ENCODE results near the gene NRXN3.
A peak's percentile ranks its signal among the peaks of the same experiment; 100 is the strongest.

The NRXN3 gene

DNA sequence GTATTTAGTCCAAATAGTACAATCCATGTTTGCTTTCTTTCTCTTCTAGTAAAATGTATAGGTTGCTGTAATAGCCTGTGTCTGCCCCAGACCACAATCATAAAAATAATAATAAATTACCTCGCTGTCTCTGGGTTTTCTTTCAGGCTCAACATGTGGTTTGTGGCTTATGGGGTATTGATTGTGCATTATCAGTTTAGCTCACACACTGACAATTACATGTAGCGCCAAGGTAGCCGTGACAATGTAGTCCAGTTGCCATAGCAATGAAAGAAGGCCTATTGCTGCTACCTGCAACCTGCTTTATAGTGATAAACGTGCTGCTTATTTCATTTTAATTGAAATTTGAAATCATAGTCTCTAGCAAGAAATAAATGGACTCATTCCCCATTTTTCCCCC, 1009.8 kb downstream of the NRXN3 start:
- DNase-seq = no peak

- DNase-seq = no peak
Observed at GRCh38 chr14:79180656-79181055, 1010.5 kb downstream of the NRXN3 start.

- no peak for DNase-seq
Observed at GRCh38 chr14:79186523-79186922, 1016.4 kb downstream of the NRXN3 start.

DNA sequence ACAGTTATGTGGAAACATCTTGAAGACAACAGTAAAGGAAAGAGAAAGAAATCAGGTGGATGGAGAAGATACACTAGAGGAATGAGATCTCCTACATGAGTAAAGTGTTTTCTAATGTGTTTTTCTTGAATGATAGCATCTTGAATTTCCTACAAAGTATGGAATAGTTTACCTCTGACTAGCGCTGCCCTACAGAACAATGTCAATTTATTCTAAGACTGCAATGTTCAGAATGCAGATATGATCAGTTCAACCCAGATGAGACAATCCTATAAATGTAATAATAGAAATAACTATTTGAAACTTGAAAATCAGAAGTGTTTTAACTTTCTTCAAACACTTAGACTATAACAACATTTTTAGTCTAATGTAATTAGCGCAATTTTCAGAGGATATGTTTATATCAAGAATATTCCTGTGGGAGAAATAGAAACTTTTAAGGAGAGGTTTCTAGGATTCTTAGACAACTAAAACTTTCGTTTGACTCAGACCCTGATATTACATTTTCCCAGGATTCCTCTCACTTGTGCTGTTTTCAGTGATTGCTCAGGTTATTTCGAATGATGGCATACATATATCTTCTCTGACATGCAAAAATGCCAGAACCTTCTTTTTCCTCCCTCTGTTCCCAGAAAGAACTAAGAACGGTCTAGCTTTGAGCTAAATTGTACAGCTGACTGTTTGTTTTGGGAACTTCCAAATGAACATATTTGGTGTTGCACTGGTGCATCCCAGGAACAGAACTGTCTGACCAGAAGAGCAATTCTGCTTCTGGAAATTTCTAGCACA, 1023.7 kb downstream of the NRXN3 start:
- no peak for DNase-seq

DNA sequence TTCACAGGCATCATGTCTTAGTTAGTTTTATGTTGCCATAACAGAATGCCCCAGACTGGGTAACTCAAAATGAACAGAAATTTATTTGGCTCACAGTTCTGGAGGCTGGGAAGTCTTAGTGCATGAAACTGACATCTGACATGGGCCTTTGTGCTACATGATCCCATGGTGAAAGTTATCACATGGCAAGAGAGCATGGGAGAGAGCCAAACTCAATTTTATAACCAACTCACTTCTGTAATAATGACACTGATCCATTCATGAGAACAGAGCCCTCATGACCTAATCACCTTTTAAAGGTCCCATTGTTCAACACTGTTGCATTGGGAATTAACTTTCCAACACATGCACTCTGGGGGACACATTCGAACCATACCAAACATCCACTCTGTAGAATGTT, 1026.0 kb downstream of the NRXN3 start:
- no peak for DNase-seq

DNA sequence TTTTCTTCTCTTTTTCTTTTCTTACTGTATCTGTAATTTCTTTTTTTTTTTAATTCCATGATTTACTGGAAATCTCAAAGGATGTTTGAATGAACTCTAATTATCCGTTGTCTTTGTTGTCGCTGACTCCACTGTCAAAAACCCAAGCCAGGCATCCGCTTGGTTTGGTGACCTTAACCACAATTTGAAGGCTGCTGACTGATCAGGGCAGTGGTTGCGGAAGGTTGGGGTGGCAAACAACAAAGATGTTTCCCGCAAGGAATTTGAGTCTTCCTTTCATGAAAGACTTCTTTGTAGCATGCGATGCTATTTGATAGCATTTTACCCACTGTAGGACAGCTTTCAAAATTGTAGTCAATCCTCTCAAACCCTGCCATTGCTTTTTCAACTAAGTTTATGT, 1027.3 kb downstream of the NRXN3 start:
- DNase-seq = no peak

DNA sequence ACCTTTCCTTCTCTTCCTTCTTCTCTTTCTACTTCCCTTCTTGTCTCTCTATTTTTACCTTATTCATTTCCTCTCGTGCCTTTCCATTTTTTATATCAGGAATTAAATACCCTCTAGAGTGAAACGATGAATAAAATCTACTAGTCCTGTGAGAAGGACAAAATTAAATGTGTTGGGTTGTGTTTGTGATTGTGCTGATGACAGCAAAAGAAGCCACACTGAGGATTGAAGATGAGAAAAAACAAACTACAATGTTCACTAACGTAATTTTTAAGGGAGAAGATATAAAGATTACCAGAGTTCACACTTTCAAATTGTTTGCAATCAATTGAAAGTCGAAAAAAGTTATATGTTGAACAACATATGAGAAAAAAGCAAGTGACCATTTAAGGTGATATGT, 1029.0 kb downstream of the NRXN3 start:
- DNase-seq = no peak

DNA sequence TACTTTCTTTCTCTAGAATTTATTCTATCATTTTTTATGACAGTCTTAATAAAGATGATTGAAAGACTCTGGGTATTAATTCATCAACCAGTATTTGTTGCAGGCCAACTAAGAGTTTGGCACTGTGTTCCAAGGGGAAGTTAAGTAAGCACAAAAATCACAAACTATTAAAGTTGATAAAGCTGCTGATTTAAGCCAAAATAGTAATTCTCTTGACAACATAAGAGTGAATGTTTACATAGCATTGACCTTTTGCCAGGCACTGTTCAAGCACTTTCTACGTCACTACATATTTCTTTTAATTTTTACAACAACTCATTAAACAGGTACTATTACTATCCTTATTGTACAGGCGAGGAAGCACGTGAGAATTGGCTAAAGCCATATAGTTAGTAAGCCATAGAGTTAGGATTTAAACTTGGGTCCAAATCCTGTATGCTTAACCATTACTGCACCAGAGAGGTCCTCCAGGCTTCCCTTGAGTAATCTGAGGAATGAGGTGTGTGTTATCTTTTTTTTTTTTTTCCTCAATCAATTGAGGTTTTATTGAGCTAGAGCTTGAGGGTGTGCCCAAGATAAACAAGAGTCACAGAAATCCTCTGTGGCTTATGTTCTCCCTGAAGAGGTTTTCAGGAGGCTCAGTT, 1031.5 kb downstream of the NRXN3 start:
- DNase-seq = no peak

DNA sequence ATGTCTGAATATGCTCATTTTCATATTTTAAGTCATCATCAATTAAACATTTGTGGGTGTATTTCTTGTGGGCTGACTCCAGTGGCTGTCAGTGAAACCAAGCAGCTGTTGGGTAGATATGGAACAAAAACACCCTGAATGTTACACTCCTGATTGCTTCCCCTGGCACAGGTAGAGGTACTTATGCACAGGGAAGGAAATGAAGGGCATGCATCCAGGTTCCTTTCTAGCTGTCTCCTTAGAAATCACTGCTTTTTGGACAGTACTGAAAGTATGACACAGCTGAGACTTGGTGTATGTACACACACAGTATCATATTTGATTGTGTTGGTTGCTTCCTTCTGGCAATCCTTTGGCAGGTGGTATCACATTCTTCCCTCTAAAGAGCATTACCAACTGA, 1034.4 kb downstream of the NRXN3 start:
- no peak for DNase-seq

DNA sequence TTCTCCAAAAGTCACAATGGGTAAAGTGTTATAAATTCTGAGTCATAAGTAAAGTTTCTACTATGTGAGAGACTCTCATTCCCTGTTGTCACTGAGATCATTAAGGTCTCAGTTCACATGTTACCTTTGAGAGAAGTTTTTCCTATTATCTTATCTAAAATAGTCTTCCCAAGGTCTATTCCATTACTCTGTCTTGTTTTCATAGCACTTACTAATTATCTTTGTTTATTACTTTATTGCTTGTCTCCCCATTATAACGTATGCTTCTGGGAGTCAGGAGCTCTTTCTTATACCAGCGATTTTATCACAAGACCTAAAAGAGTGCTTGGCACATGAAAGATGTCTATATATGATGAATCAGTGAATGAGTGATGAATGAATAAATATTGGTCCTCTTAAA, 1039.2 kb downstream of the NRXN3 start:
- DNase-seq = no peak

DNA sequence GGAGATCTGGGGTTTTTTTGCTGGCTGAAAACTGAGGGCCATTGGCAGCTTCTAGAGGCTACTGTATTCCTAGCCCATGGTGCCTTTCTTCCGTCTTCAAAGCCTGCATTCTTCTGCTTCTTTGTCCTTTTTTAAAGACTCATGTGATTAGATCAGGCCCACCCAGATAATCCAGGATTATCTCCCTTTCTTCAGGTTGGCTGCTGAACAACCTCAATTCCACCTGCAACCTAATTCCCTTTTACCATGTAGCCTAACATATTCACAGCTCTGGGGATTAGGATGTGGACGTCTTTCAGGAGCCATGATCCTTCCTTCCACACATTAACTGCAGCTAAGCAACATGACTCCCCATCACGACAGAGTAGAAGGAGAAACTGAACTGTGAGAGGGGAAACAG, 1055.6 kb downstream of the NRXN3 start:
- DNase-seq = no peak

DNA sequence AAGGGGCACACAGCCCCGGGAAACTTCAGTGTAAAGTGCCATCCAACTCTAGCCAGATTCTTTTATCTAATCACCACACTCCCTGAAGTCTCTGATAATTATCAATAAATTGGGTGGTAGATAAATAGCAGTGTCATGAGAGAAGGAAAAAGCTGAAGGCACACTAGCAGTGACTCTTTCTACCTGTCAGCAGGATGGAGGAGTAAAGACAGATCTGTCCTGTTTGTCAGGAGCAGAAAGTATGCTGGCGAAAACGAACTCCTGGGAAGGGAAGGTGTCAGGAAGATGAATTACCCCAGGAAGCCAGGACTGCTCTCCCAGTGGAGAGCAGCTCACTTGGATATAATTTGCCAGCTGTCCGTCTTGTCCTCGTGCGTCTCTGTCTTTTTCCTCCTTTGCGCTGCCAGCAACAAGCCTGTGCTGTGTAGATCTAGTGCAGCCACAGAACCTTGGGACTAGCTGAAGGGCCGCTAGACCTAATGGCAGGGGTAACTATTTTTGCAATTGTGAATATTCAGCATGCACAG, 1059.3 kb downstream of the NRXN3 start:
- DNase-seq = no peak

GRCh38 chr14:79242666-79243065, 1072.5 kb downstream of the NRXN3 start:
- no peak for DNase-seq

- DNase-seq = no peak
Observed at GRCh38 chr14:79246173-79246572, 1076.0 kb downstream of the NRXN3 start.

DNA sequence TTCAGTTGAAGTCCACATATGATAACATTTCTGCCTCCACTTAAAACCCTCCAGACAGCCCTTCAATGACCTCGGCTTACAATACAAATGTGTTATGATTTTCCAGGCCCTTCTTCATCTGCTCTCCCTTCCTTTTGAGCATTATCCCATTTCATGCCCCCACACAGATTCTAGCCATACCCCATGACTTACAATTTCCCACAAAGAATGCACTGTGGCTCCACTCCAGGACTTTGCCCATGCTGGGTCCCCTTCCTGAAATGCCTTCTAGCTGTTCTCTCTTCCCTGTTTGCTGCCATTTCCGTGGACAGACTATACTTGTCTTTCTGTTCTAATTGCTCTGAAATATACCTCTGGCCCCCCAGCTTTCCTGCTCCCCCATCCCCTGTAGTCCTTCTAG, 1078.0 kb downstream of the NRXN3 start:
- no peak for DNase-seq

DNA sequence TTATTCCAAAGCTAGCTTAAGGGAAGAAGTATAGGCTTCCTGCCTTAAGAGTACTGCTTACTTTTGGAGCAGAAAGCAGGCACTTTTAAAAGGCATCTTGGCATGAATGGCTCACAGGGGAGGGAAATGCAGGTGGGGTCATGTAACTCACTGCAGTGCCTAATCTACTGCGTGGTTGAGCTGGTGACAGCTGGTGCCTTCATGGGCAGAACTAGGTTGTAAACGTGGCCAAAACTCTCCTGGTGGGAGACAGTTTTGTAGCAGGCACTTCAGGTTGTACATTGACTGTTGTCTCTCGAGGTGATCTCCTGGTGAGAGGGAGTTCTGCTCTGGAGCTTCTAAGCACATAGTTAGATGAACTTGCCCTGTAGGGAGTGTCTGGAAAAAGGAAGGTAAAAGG, 1078.6 kb downstream of the NRXN3 start:
- no peak for DNase-seq

DNA sequence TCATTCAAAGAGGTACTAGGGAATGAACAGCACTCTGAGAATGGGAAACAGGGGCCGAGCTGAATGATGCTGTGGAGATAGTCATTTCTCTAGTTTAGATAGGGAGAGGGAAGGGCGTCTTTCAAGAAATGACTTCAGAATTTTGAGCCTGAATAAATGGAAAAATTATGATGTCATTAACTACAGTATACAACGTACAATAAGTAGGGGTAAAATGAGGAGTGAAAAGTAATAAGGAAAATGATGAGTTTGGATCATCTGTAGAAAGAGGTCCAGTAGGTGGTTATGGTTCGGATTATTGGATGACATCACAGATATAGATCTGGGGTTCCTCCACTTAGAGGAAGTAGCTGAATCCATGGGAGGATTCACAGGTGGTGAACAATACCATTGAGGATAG, 1081.1 kb downstream of the NRXN3 start:
- no peak for DNase-seq

GRCh38 chr14:79253576-79253975, 1083.4 kb downstream of the NRXN3 start:
- DNase-seq = no peak

GRCh38 chr14:79254069-79254775, 1084.0 kb downstream of the NRXN3 start:
- no peak for DNase-seq

DNA sequence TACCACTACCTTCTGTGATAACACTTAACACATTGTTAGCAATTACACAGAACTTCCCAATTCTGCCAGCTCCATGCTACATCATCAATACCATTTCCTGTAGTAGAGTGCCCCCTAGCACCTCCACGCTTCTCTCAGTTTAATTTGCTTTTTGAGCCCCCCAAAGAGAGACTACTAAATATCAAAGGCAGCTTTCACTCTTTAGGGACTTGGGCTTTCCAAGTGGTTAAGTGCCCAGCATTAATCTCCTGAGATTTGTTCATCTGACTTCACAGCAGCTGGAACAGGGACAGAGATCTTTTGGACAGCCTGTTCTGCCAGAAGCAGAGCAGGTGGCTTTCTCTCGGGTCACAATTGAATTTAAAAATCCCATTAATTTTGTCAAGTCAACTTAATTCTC, 1086.2 kb downstream of the NRXN3 start:
- DNase-seq = peak in 1 of 2 experiments; percentile 6

DNA sequence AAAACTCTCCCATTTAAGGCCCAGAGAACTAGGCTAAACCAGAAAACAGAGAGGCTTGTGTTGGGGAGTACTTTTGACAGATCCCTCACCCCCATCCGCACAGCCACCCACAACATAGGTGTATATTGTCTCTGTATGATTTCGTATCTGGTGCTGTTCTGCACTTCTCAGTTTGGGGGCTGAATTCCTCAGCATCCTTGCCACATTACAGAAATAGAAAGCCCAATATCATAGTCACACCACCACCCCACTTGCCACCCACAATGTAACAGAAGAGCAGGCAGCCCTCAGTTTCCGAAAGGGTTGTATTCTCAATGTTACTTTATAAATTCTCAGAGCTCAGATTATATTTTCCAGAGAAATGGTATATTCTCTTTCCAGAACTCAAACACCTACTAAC, 1090.2 kb downstream of the NRXN3 start:
- no peak for DNase-seq

- DNase-seq = no peak
Observed at GRCh38 chr14:79265366-79265946, 1095.3 kb downstream of the NRXN3 start.

- DNase-seq = no peak
Observed at GRCh38 chr14:79270361-79270760, 1100.2 kb downstream of the NRXN3 start.

DNA sequence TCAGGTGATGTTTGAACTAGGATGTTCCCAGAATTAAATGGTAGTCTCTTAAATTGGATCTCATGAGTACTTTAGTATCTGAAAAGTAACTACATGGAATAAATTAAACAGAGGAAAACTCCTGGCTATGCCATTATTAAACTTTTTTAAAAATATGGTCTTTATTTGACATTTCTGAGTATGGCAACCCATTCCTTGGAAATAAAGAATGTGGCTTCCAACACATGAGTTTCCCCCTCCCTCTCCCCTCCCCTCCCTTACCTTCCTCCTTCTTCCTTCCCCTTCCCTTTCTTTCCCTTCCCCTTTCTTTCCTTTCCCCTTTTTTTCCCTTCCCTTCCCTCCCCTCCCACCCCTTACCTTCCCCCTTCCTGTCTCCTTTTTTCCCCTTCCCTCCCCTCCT, 1100.9 kb downstream of the NRXN3 start:
- no peak for DNase-seq
